ENCODE data around the gene TIGD3. TPM values are rescaled to one million over a fixed set of nuclear protein-coding genes. Genes with fewer than 3 reads are reported as not detected.

The TIGD3 gene
- total RNA-seq, 1 experiment from 2014 or later = 3.0 TPM

- Mint-ChIP-seq H3K9me3 (ENCODE audit: unreplicated experiment) (no peaks in the 10 kb centered on the region), H3K4me3 (ENCODE audit: unreplicated experiment) (no peak overlapping the region), H3K36me3 (ENCODE audit: insufficient read depth, unreplicated experiment) (peaks cover 76% of the 10 kb centered on the region), H3K4me1 (ENCODE audit: low read depth, unreplicated experiment) (peaks cover 4% of the 10 kb centered on the region), H3K27me3 (ENCODE audit: insufficient read depth, unreplicated experiment) (no peaks in the 10 kb centered on the region), H3K27ac (ENCODE audit: unreplicated experiment) (no peak overlapping the region)
- BruUV-seq (replicated peaks) = no TSS peak
- no peak for DNase-seq
- Histone ChIP-seq H3K4me1 (0 out of 2 replicates have a peak, but pooled peaks cover 3% of the 10 kb centered on the region), H3K36me3 (ENCODE audit: control insufficient read depth, insufficient read depth, low read length) (peaks cover 7% of the 10 kb centered on the region), H3K9me3 (no peaks in the 10 kb centered on the region), H3K4me3 (ENCODE audit: low read depth, low read length) (no peak overlapping the region), H3K27me3 (replicated peaks; ENCODE audit: control insufficient read depth, insufficient read depth, low read length) (no peaks in the 10 kb centered on the region)
- CTCF ChIA-PET = interaction anchor here (0.6 to 0.9 kb wide), 3 partner anchors 15 to 87 kb away, joined by 3 to 12 read pairs (median 5); partner anchors contain the start of gene FRMD8
- POLR2A ChIA-PET = interaction anchor here (0.6 kb wide), 1 partner anchor 70 kb away, joined by 3 read pairs; no protein-coding TSS in a partner anchor
- TF ChIP-seq CTCF (IDR thresholded peaks at IDR 0.05; ENCODE audit: insufficient read depth in 1 of 2, low read depth in 1 of 2, low read length in 1 of 2, severe bottlenecking in 1 of 2, unreplicated experiment in 1 of 2) = no peak
- intact Hi-C loops (cut with micrococcal nuclease; ENCODE audit: unreplicated experiment) = no loop called here
These were observed 47.3 kb downstream of the TIGD3 start for GRCh38 chr11:65401803-65402248.

- peaks cover 4% of the 10 kb centered on the region for H3K4me1 Mint-ChIP-seq (ENCODE audit: low read depth, unreplicated experiment)
- ChIA-PET POLR2A (no interaction called here), CTCF (no interaction called here)
- Histone ChIP-seq H3K9me3 (no peaks in the 10 kb centered on the region), H3K27me3 (replicated peaks; ENCODE audit: control insufficient read depth, insufficient read depth, low read length) (no peaks in the 10 kb centered on the region), H3K36me3 (ENCODE audit: control insufficient read depth, insufficient read depth, low read length) (peaks cover 7% of the 10 kb centered on the region), H3K4me3 (ENCODE audit: low read depth, low read length) (no peak overlapping the region), H3K4me1 (0 out of 2 replicates have a peak, but pooled peaks cover 3% of the 10 kb centered on the region)
- peaks cover 78% of the 10 kb centered on the region for H3K36me3 Mint-ChIP-seq (ENCODE audit: insufficient read depth, unreplicated experiment)
- BruUV-seq (replicated peaks) = no TSS peak
- no peaks in the 10 kb centered on the region for H3K9me3 Mint-ChIP-seq (ENCODE audit: unreplicated experiment)
- H3K27ac Mint-ChIP-seq (ENCODE audit: unreplicated experiment) = no peak overlapping the region
- intact Hi-C loops (cut with micrococcal nuclease; ENCODE audit: unreplicated experiment) = no loop called here
- H3K27me3 Mint-ChIP-seq (ENCODE audit: insufficient read depth, unreplicated experiment) = no peaks in the 10 kb centered on the region
- no peak for TF ChIP-seq CTCF (IDR thresholded peaks at IDR 0.05; ENCODE audit: insufficient read depth in 1 of 2, low read depth in 1 of 2, low read length in 1 of 2, severe bottlenecking in 1 of 2, unreplicated experiment in 1 of 2)
- no peak for DNase-seq
- H3K4me3 Mint-ChIP-seq (ENCODE audit: unreplicated experiment) = no peak overlapping the region
These were observed 48.2 kb downstream of the TIGD3 start for GRCh38 chr11:65402790-65403189.

GRCh38 chr11:65403607-65404121 is 49.1 kb downstream of the TIGD3 start:
- no TSS peak for BruUV-seq (replicated peaks)
- TF ChIP-seq CTCF (IDR thresholded peaks at IDR 0.05; ENCODE audit: insufficient read depth in 1 of 2, low read depth in 1 of 2, low read length in 1 of 2, severe bottlenecking in 1 of 2, unreplicated experiment in 1 of 2) = no peak
- no peaks in the 10 kb centered on the region for H3K9me3 ChIP-seq
- H3K9me3 Mint-ChIP-seq (ENCODE audit: unreplicated experiment) = no peaks in the 10 kb centered on the region
- CTCF ChIA-PET = no interaction called here
- intact Hi-C loops (cut with micrococcal nuclease; ENCODE audit: unreplicated experiment) = no loop called here
- H3K4me3 ChIP-seq (ENCODE audit: low read depth, low read length) = no peak overlapping the region
- peaks cover 76% of the 10 kb centered on the region for H3K36me3 Mint-ChIP-seq (ENCODE audit: insufficient read depth, unreplicated experiment)
- peaks cover 4% of the 10 kb centered on the region; the same call in 1 of the 2 replicates for H3K36me3 ChIP-seq (ENCODE audit: control insufficient read depth, insufficient read depth, low read length)
- H3K27me3 ChIP-seq (replicated peaks; ENCODE audit: control insufficient read depth, insufficient read depth, low read length) = no peaks in the 10 kb centered on the region
- 0 out of 2 replicates have a peak, but pooled peaks cover 3% of the 10 kb centered on the region for H3K4me1 ChIP-seq
- no peaks in the 10 kb centered on the region for H3K27me3 Mint-ChIP-seq (ENCODE audit: insufficient read depth, unreplicated experiment)
- H3K4me1 Mint-ChIP-seq (ENCODE audit: low read depth, unreplicated experiment) = peaks cover 4% of the 10 kb centered on the region
- H3K27ac Mint-ChIP-seq (ENCODE audit: unreplicated experiment) = no peak overlapping the region
- POLR2A ChIA-PET = no interaction called here
- H3K4me3 Mint-ChIP-seq (ENCODE audit: unreplicated experiment) = no peak overlapping the region
- no peak for DNase-seq
